GM23338 (cell line): ENCODE measurements around the gene GMPR. TPM values are rescaled to one million over a fixed set of nuclear protein-coding genes. Genes with fewer than 3 reads are reported as not detected.
A peak's percentile ranks its signal among the peaks of the same experiment; 100 is the strongest.

ENCODE experiments used
- ATAC-seq: fragments of 200-7000 bp; cut with Tn5 transposase; 3 replicates; pipeline ENCODE4 v1.9.1; 2020
- DNase-seq: peaks from one replicate; pipeline ENCODE4 v3.0.0-alpha.2; 2015; ENCODE audit warnings: low spot score
- H2AFZ ChIP-seq: fragments of 200-600 bp; sonication (generic); 2 replicates; pipeline ENCODE4 v1.8.0; 2016; ENCODE audit warnings: antibody characterized with exemption, mild to moderate bottlenecking, moderate library complexity
- H3F3A ChIP-seq: fragments of 200-600 bp; sonication (generic); replicated peaks from 2 replicates; pipeline ENCODE4 v1.8.0; 2017; ENCODE audit warnings: antibody characterized with exemption, mixed run types, low read depth
- H3K27ac ChIP-seq: fragments of 200-600 bp; sonication (generic); 2 replicates; pipeline ENCODE4 v1.6.1; 2016; ENCODE audit warnings: low read depth
- H3K27me3 ChIP-seq: fragments of 200-600 bp; sonication (generic); 2 replicates; pipeline ENCODE4 v1.8.0; 2016; ENCODE audit warnings: mild to moderate bottlenecking, mixed run types, moderate library complexity; ENCODE audit not compliant: insufficient read depth
- H3K36me3 ChIP-seq: fragments of 200-600 bp; sonication (generic); 2 replicates; pipeline ENCODE4 v1.8.0; 2016; ENCODE audit warnings: mild to moderate bottlenecking; ENCODE audit not compliant: insufficient read depth
- H3K4me1 ChIP-seq: fragments of 200-600 bp; sonication (generic); 2 replicates; pipeline ENCODE4 v1.8.0; 2016; ENCODE audit warnings: mild to moderate bottlenecking, moderate library complexity; ENCODE audit not compliant: insufficient read depth
- H3K4me2 ChIP-seq: fragments of 200-600 bp; sonication (generic); 2 replicates; pipeline ENCODE4 v1.7.1; 2017; ENCODE audit warnings: mixed run types
- H3K4me3 ChIP-seq: fragments of 200-600 bp; sonication (generic); 2 replicates; pipeline ENCODE4 v1.6.1; 2016; ENCODE audit warnings: mixed run types
- H3K79me2 ChIP-seq: fragments of 200-600 bp; sonication (generic); replicated peaks from 2 replicates; pipeline ENCODE4 v1.8.0; 2017; ENCODE audit warnings: mild to moderate bottlenecking; ENCODE audit not compliant: insufficient read depth
- H3K9me2 ChIP-seq: fragments of 200-600 bp; sonication (generic); 2 replicates; pipeline ENCODE4 v1.8.0; 2017; ENCODE audit not compliant: insufficient read depth
- H4K20me1 ChIP-seq: fragments of 200-600 bp; sonication (generic); replicated peaks from 2 replicates; pipeline ENCODE4 v1.8.0; 2017; ENCODE audit warnings: mild to moderate bottlenecking; ENCODE audit not compliant: insufficient read depth
- H3K27ac Mint-ChIP-seq: 2 replicates; pipeline ENCODE4 v1.8.0; 2020; ENCODE audit warnings: inconsistent platforms, mild to moderate bottlenecking, moderate library complexity, mixed read lengths
- H3K27me3 Mint-ChIP-seq: 3 replicates; pipeline ENCODE4 v1.8.0; 2022; ENCODE audit warnings: low read depth, mild to moderate bottlenecking, moderate library complexity, mixed read lengths, inconsistent platforms; ENCODE audit not compliant: insufficient read depth, poor library complexity
- H3K36me3 Mint-ChIP-seq: 3 replicates; pipeline ENCODE4 v1.8.0; 2021; ENCODE audit warnings: low read depth, mild to moderate bottlenecking, inconsistent platforms, moderate library complexity, mixed read lengths
- H3K4me1 Mint-ChIP-seq: 3 replicates; pipeline ENCODE4 v1.8.0; 2020; ENCODE audit warnings: mild to moderate bottlenecking, inconsistent platforms, mixed read lengths
- H3K4me3 Mint-ChIP-seq: 3 replicates; pipeline ENCODE4 v1.8.0; 2021; ENCODE audit warnings: moderate library complexity, mild to moderate bottlenecking, inconsistent platforms, mixed read lengths
- H3K9me3 Mint-ChIP-seq: 3 replicates; pipeline ENCODE4 v1.8.0; 2020; ENCODE audit warnings: moderate library complexity, mild to moderate bottlenecking, inconsistent platforms, mixed read lengths
- CREB1 ChIP-seq: fragments of 250-450 bp; sonication (Bioruptor Pico); IDR thresholded peaks from 2 replicates; pipeline ENCODE4 v1.5.0; 2020; ENCODE audit warnings: low read depth, mild to moderate bottlenecking, moderate library complexity
- JUNB ChIP-seq: IDR thresholded peaks from one replicate; pipeline ENCODE4 v1.6.1; 2016; ENCODE audit warnings: antibody characterized with exemption; ENCODE audit not compliant: unreplicated experiment
- POLR2AphosphoS5 ChIP-seq: IDR thresholded peaks from 2 replicates; pipeline ENCODE4 v1.6.1; 2016; ENCODE audit warnings: antibody characterized with exemption, low read depth
- ZNF331 ChIP-seq: fragments of 250-450 bp; sonication (Bioruptor Pico); IDR thresholded peaks from 2 replicates; pipeline ENCODE4 v1.5.0; 2020; ENCODE audit warnings: low read depth, mild to moderate bottlenecking, moderate library complexity
- polyA plus RNA-seq: library from polyadenylated mRNA; unstranded; fragments of >200 nt; fragmentation: Nextera tagmentation; extraction: Ambion mirVana; gene quantifications from 2 replicates; pipeline ENCODE4 v1.2.1, GENCODE V29; 2016
- total RNA-seq: library from RNA; depleted of rRNA; stranded (reverse); fragments of >200 nt; shearing (Covaris generic); gene quantifications from 2 replicates; pipeline ENCODE4 v1.2.3, GENCODE V29; 2014
- TF ChIP-seq, protein P1 (sequence below): fragments of 250-450 bp; sonication (Bioruptor Pico); IDR thresholded peaks from 2 replicates; pipeline ENCODE4 v1.5.0; 2020; ENCODE audit warnings: mild to moderate bottlenecking, moderate library complexity
- TF ChIP-seq, protein P2 (sequence below): IDR thresholded peaks from one replicate; pipeline ENCODE4 v1.6.1; 2018; ENCODE audit warnings: antibody characterized with exemption; ENCODE audit not compliant: unreplicated experiment

GMPR gene
- total and polyA plus RNA-seq, 2 experiments from 2014 or later = 0.23 to 0.35 TPM

DNA sequence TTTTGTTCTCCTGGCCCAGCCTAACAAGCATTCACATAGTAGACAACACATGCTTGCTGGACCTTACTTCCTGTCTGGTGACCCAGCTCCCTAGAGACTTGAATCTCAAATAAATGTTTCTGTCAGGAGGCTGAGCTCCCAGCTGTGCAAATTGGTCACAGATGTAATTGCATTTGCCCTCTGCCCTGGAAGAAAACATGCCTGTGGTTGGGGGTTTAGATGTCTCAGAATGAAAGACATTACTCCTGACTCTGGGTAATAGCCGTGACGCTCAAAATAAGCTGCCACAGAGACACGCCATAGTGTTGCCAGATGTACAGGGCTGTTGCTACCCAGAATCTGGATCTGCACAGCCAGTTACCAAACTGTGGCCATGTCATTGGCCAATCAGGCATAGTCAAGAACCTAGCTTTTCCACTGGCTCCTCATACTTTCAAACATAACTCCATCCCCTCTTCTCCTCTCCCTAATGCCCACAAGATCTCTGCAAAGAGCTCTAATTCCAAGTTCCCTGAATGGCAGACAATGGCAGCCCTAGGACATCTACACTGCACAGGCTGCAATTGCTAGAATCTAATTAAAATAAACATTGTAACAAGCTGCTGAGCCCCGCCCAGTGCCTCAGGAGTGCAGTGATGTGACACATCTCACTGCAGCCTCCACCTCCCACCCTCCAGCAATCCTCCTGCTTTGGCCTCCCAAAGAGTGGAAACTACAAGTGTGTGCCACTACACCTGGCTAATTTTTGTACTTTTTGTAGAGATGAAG is 32.8 kb upstream of the GMPR start:
- Mint-ChIP-seq H3K4me1 (peaks cover 3% of the 10 kb centered on the region; the same call in 2 of the 3 replicates), H3K36me3 (no peaks in the 10 kb centered on the region), H3K9me3 (no peaks in the 10 kb centered on the region; the same call in 2 of the 3 replicates), H3K4me3 (no peak overlapping the region), H3K27ac (no peak overlapping the region), H3K27me3 (no peaks in the 10 kb centered on the region)
- no peaks in the 10 kb centered on the region for H3K9me2 ChIP-seq
- no peak for ATAC-seq
- TF ChIP-seq JUNB = no peak
- TF ChIP-seq, protein P1, sequence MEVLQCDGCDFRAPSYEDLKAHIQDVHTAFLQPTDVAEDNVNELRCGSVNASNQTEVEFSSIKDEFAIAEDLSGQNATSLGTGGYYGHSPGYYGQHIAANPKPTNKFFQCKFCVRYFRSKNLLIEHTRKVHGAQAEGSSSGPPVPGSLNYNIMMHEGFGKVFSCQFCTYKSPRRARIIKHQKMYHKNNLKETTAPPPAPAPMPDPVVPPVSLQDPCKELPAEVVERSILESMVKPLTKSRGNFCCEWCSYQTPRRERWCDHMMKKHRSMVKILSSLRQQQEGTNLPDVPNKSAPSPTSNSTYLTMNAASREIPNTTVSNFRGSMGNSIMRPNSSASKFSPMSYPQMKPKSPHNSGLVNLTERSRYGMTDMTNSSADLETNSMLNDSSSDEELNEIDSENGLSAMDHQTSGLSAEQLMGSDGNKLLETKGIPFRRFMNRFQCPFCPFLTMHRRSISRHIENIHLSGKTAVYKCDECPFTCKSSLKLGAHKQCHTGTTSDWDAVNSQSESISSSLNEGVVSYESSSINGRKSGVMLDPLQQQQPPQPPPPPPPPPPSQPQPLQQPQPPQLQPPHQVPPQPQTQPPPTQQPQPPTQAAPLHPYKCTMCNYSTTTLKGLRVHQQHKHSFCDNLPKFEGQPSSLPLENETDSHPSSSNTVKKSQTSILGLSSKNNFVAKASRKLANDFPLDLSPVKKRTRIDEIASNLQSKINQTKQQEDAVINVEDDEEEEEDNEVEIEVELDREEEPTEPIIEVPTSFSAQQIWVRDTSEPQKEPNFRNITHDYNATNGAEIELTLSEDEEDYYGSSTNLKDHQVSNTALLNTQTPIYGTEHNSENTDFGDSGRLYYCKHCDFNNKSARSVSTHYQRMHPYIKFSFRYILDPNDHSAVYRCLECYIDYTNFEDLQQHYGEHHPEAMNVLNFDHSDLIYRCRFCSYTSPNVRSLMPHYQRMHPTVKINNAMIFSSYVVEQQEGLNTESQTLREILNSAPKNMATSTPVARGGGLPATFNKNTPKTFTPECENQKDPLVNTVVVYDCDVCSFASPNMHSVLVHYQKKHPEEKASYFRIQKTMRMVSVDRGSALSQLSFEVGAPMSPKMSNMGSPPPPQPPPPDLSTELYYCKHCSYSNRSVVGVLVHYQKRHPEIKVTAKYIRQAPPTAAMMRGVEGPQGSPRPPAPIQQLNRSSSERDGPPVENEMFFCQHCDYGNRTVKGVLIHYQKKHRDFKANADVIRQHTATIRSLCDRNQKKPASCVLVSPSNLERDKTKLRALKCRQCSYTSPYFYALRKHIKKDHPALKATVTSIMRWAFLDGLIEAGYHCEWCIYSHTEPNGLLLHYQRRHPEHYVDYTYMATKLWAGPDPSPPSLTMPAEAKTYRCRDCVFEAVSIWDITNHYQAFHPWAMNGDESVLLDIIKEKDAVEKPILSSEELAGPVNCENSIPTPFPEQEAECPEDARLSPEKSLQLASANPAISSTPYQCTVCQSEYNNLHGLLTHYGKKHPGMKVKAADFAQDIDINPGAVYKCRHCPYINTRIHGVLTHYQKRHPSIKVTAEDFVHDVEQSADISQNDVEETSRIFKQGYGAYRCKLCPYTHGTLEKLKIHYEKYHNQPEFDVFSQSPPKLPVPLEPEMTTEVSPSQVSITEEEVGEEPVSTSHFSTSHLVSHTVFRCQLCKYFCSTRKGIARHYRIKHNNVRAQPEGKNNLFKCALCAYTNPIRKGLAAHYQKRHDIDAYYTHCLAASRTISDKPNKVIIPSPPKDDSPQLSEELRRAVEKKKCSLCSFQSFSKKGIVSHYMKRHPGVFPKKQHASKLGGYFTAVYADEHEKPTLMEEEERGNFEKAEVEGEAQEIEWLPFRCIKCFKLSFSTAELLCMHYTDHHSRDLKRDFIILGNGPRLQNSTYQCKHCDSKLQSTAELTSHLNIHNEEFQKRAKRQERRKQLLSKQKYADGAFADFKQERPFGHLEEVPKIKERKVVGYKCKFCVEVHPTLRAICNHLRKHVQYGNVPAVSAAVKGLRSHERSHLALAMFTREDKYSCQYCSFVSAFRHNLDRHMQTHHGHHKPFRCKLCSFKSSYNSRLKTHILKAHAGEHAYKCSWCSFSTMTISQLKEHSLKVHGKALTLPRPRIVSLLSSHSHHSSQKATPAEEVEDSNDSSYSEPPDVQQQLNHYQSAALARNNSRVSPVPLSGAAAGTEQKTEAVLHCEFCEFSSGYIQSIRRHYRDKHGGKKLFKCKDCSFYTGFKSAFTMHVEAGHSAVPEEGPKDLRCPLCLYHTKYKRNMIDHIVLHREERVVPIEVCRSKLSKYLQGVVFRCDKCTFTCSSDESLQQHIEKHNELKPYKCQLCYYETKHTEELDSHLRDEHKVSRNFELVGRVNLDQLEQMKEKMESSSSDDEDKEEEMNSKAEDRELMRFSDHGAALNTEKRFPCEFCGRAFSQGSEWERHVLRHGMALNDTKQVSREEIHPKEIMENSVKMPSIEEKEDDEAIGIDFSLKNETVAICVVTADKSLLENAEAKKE (CRISPR knock-in tag) = no peak
- TF ChIP-seq POLR2AphosphoS5 = no peak
- TF ChIP-seq CREB1 = no peak
- TF ChIP-seq, protein P2, sequence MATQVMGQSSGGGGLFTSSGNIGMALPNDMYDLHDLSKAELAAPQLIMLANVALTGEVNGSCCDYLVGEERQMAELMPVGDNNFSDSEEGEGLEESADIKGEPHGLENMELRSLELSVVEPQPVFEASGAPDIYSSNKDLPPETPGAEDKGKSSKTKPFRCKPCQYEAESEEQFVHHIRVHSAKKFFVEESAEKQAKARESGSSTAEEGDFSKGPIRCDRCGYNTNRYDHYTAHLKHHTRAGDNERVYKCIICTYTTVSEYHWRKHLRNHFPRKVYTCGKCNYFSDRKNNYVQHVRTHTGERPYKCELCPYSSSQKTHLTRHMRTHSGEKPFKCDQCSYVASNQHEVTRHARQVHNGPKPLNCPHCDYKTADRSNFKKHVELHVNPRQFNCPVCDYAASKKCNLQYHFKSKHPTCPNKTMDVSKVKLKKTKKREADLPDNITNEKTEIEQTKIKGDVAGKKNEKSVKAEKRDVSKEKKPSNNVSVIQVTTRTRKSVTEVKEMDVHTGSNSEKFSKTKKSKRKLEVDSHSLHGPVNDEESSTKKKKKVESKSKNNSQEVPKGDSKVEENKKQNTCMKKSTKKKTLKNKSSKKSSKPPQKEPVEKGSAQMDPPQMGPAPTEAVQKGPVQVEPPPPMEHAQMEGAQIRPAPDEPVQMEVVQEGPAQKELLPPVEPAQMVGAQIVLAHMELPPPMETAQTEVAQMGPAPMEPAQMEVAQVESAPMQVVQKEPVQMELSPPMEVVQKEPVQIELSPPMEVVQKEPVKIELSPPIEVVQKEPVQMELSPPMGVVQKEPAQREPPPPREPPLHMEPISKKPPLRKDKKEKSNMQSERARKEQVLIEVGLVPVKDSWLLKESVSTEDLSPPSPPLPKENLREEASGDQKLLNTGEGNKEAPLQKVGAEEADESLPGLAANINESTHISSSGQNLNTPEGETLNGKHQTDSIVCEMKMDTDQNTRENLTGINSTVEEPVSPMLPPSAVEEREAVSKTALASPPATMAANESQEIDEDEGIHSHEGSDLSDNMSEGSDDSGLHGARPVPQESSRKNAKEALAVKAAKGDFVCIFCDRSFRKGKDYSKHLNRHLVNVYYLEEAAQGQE = no peak
- TF ChIP-seq ZNF331 (CRISPR knock-in tag) = no peak
- H4K20me1 ChIP-seq = no peaks in the 10 kb centered on the region
- no peaks in the 10 kb centered on the region for H3K36me3 ChIP-seq
- no peaks in the 10 kb centered on the region for H3K27me3 ChIP-seq
- no peak overlapping the region for H3K4me3 ChIP-seq
- H3K27ac ChIP-seq = no peak overlapping the region
- no peaks in the 10 kb centered on the region for H3K79me2 ChIP-seq
- H3K4me2 ChIP-seq = no peak overlapping the region
- DNase-seq = no peak
- H3F3A ChIP-seq = no peaks in the 10 kb centered on the region
- H3K4me1 ChIP-seq = no peaks in the 10 kb centered on the region
- peak overlapping the region; percentile 57; the same call in 1 of the 2 replicates for H2AFZ ChIP-seq
